ENCODE measurements around the gene LAMA3. TPM values are rescaled to one million over a fixed set of nuclear protein-coding genes. Genes with fewer than 3 reads are reported as not detected.

LAMA3 gene
- total and polyA plus RNA-seq, 2 of the 13 experiments (the other 11 are each of a cell fraction or from before 2014, with no cell fraction given), result 0.45 to 2.2 TPM

DNA sequence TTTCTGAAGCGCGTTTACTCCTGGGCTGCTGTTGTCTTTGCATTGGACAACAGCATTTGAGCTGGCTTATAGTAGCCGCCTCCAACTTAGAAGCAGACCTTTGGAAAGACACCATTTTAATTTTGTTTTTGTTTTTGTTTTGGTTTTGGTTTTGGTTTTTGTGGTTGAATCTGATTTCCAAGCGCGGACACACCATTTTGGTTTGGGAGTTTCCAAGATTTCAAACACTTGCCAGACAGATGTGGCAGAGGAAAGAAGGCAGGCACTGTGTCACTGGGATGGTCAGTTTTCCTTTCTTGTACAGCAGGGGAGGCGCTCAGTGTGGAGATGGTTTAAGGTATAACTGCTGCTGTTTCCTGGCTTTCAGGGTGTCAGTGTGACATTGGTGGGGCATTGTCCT, 126.8 kb downstream of the LAMA3 start:
- Histone ChIP-seq H4K20me1 (ENCODE audit: insufficient read depth, low read length) (no peaks in the 10 kb centered on the region), H3K4me2 (ENCODE audit: low read depth, low read length) (no peak overlapping the region), H3K9me3 (ENCODE audit: low read length) (no peaks in the 10 kb centered on the region), H3K4me1 (ENCODE audit: insufficient read depth, low read length) (no peaks in the 10 kb centered on the region), H3K27me3 (ENCODE audit: control insufficient read depth in 1 of 2, insufficient read depth in 2 of 2, low read length in 2 of 2) (peaks cover 0 to 4% of the 10 kb centered on the region in 2 experiments; a peak in 3 of 5 replicates), H3K4me3 (replicated peaks in 1 of 3; ENCODE audit: insufficient read depth in 1 of 3, low read depth in 2 of 3, low read length in 3 of 3) (no peak overlapping the region), H3K79me2 (ENCODE audit: insufficient read depth, low read length) (no peaks in the 10 kb centered on the region), H3K9ac (ENCODE audit: insufficient read depth, low read depth, low read length) (no peak overlapping the region), H3K27ac (ENCODE audit: extremely low read length, insufficient read depth, low read length) (no peak overlapping the region), H3K36me3 (replicated peaks in 1 of 2; ENCODE audit: control insufficient read depth in 1 of 2, insufficient read depth in 2 of 2, low read length in 2 of 2) (no peaks in the 10 kb centered on the region), H2AFZ (ENCODE audit: low read length) (no peak overlapping the region)
- in situ Hi-C loops (cut with HindIII; ENCODE audit: extremely low pct_ligation_motif_present, low pct_unique_long_range_greater_than_20kb), result no loop called here
- FAIRE-seq, result no peak
- POLR2A ChIA-PET, result no interaction called here
- no peak for ATAC-seq
- no peak for DNase-seq (ENCODE audit: low spot score)
- intact Hi-C loops (cut with micrococcal nuclease; ENCODE audit: unreplicated experiment), result no loop called here
- no peak for TF ChIP-seq ZBTB3 (CRISPR knock-in tag; IDR thresholded peaks at IDR 0.05; ENCODE audit: borderline replicate concordance, low read depth)
- no peak for TF ChIP-seq ZNF431 (CRISPR knock-in tag; IDR thresholded peaks at IDR 0.05; ENCODE audit: borderline replicate concordance, low read depth)
- no peak for TF ChIP-seq TBP (CRISPR knock-in tag; IDR thresholded peaks at IDR 0.05)
- no peak for TF ChIP-seq ZMYM2 (CRISPR knock-in tag; IDR thresholded peaks at IDR 0.05)
- TF ChIP-seq TSC22D2 (CRISPR knock-in tag; IDR thresholded peaks at IDR 0.05; ENCODE audit: borderline replicate concordance), result no peak
- no peak for TF ChIP-seq ZNF224 (CRISPR knock-in tag; IDR thresholded peaks at IDR 0.05)
- TF ChIP-seq, protein P1, sequence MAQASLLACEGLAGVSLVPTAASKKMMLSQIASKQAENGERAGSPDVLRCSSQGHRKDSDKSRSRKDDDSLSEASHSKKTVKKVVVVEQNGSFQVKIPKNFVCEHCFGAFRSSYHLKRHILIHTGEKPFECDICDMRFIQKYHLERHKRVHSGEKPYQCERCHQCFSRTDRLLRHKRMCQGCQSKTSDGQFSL (CRISPR knock-in tag; IDR thresholded peaks at IDR 0.05), result no peak
- no peak for TF ChIP-seq ZKSCAN8 (CRISPR knock-in tag; IDR thresholded peaks at IDR 0.05; ENCODE audit: borderline replicate concordance)
- TF ChIP-seq, protein P2, sequence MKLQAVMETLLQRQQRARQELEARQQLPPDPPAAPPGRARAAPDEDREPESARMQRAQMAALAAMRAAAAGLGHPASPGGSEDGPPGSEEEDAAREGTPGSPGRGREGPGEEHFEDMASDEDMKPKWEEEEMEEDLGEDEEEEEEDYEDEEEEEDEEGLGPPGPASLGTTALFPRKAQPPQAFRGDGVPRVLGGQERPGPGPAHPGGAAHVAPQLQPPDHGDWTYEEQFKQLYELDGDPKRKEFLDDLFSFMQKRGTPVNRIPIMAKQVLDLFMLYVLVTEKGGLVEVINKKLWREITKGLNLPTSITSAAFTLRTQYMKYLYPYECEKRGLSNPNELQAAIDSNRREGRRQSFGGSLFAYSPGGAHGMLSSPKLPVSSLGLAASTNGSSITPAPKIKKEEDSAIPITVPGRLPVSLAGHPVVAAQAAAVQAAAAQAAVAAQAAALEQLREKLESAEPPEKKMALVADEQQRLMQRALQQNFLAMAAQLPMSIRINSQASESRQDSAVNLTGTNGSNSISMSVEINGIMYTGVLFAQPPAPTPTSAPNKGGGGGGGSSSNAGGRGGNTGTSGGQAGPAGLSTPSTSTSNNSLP (IDR thresholded peaks at IDR 0.05; ENCODE audit: low read depth, low read length), result no peak
- TF ChIP-seq FIP1L1 (IDR thresholded peaks at IDR 0.05; ENCODE audit: borderline replicate concordance, insufficient read depth, low read depth, low read length), result no peak
- TF ChIP-seq, protein P3, sequence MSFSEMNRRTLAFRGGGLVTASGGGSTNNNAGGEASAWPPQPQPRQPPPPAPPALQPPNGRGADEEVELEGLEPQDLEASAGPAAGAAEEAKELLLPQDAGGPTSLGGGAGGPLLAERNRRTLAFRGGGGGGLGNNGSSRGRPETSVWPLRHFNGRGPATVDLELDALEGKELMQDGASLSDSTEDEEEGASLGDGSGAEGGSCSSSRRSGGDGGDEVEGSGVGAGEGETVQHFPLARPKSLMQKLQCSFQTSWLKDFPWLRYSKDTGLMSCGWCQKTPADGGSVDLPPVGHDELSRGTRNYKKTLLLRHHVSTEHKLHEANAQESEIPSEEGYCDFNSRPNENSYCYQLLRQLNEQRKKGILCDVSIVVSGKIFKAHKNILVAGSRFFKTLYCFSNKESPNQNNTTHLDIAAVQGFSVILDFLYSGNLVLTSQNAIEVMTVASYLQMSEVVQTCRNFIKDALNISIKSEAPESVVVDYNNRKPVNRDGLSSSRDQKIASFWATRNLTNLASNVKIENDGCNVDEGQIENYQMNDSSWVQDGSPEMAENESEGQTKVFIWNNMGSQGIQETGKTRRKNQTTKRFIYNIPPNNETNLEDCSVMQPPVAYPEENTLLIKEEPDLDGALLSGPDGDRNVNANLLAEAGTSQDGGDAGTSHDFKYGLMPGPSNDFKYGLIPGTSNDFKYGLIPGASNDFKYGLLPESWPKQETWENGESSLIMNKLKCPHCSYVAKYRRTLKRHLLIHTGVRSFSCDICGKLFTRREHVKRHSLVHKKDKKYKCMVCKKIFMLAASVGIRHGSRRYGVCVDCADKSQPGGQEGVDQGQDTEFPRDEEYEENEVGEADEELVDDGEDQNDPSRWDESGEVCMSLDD (CRISPR knock-in tag; IDR thresholded peaks at IDR 0.05; ENCODE audit: borderline replicate concordance), result no peak
- TF ChIP-seq, protein P4, sequence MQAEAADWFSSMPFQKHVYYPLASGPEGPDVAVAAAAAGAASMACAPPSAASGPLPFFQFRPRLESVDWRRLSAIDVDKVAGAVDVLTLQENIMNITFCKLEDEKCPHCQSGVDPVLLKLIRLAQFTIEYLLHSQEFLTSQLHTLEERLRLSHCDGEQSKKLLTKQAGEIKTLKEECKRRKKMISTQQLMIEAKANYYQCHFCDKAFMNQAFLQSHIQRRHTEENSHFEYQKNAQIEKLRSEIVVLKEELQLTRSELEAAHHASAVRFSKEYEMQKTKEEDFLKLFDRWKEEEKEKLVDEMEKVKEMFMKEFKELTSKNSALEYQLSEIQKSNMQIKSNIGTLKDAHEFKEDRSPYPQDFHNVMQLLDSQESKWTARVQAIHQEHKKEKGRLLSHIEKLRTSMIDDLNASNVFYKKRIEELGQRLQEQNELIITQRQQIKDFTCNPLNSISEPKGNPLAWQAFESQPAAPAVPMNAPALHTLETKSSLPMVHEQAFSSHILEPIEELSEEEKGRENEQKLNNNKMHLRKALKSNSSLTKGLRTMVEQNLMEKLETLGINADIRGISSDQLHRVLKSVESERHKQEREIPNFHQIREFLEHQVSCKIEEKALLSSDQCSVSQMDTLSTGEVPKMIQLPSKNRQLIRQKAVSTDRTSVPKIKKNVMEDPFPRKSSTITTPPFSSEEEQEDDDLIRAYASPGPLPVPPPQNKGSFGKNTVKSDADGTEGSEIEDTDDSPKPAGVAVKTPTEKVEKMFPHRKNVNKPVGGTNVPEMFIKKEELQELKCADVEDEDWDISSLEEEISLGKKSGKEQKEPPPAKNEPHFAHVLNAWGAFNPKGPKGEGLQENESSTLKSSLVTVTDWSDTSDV (CRISPR knock-in tag; IDR thresholded peaks at IDR 0.05), result no peak
- TF ChIP-seq ZNF546 (CRISPR knock-in tag; conservative IDR thresholded peaks at IDR 0.05), result no peak
- no peak for TF ChIP-seq SYNCRIP (IDR thresholded peaks at IDR 0.05; ENCODE audit: insufficient read depth, low read depth, low read length)
- TF ChIP-seq ZNF441 (CRISPR knock-in tag; IDR thresholded peaks at IDR 0.05; ENCODE audit: borderline replicate concordance), result no peak
- no peak for TF ChIP-seq KAT8 (CRISPR knock-in tag; IDR thresholded peaks at IDR 0.05)
- CTCF ChIA-PET (ENCODE audit: low intra/inter-chr PET ratio, low total read pairs), result no interaction called here
- WGBS (ENCODE audit: low lambda C conversion rate), result 83% methylated on average over 6 of the region's 6 CpGs
- BruUV-seq (replicated peaks), result no TSS peak
